NCI-H2171 treated with DMSO at 0.1 percent for 48 hours (cell line): ENCODE results near the gene AQP12B.
"Not testable (repeated sequence)": the region's sequence is repeated elsewhere in the genome, so short reads cannot be mapped to it uniquely, and the experiment has no call there.

Experiments used
- DNase-seq: peaks from one replicate; lab custom pipeline; 2025; lab: John Stamatoyannopoulos, UW

AQP12B gene

GRCh38 chr2:240683329-240683979, 769 bp upstream of the AQP12B start:
- not testable (repeated sequence) for DNase-seq

- DNase-seq: not testable (repeated sequence)
Observed at GRCh38 chr2:240680185-240680584, 2.5 kb downstream of the AQP12B start.

GRCh38 chr2:240678909-240679308, 3.8 kb downstream of the AQP12B start:
- DNase-seq: not testable (repeated sequence)

- not testable (repeated sequence) for DNase-seq
Observed at GRCh38 chr2:240678043-240678442, 4.6 kb downstream of the AQP12B start.

GRCh38 chr2:240675345-240675744, 7.3 kb downstream of the AQP12B start:
- DNase-seq: not testable (repeated sequence)

- peak; percentile 17 for DNase-seq
Observed at GRCh38 chr2:240674461-240675184, 8.1 kb downstream of the AQP12B start.

- no peak for DNase-seq
Observed at GRCh38 chr2:240672701-240673190, 9.9 kb downstream of the AQP12B start.

- DNase-seq: no peak
Observed at GRCh38 chr2:240672076-240672700, 10.5 kb downstream of the AQP12B start.

GRCh38 chr2:240670950-240671349, 11.7 kb downstream of the AQP12B start:
- no peak for DNase-seq

GRCh38 chr2:240670402-240670801, 12.3 kb downstream of the AQP12B start:
- no peak for DNase-seq

- DNase-seq: no peak
Observed at GRCh38 chr2:240664622-240665021, 18.1 kb downstream of the AQP12B start.

- DNase-seq: no peak
Observed at GRCh38 chr2:240663546-240664190, 19.0 kb downstream of the AQP12B start.

GRCh38 chr2:240662681-240663080, 20.0 kb downstream of the AQP12B start:
- no peak for DNase-seq

- DNase-seq: not testable (repeated sequence)
Observed at GRCh38 chr2:240659883-240660282, 22.8 kb downstream of the AQP12B start.

- DNase-seq: no peak
Observed at GRCh38 chr2:240655931-240656886, 26.5 kb downstream of the AQP12B start.

- no peak for DNase-seq
Observed at GRCh38 chr2:240651185-240651584, 31.5 kb downstream of the AQP12B start.

- DNase-seq: no peak
Observed at GRCh38 chr2:240650254-240650965, 32.3 kb downstream of the AQP12B start.

- no peak for DNase-seq
Observed at GRCh38 chr2:240649331-240649730, 33.4 kb downstream of the AQP12B start.

- DNase-seq: no peak
Observed at GRCh38 chr2:240648650-240649275, 33.9 kb downstream of the AQP12B start.

- no peak for DNase-seq
Observed at GRCh38 chr2:240648155-240648649, 34.5 kb downstream of the AQP12B start.
